HG02642 (cell line): ENCODE data around the gene FLII.
"Not testable (repeated sequence)": the region's sequence is repeated elsewhere in the genome, so short reads cannot be mapped to it uniquely, and the experiment has no call there.

Source experiments
- ATAC-seq: cut with Tn5 transposase; IDR thresholded peaks from one replicate; pipeline ENCODE4 v1.9.1; 2021; ENCODE audit warnings: mild to moderate bottlenecking; ENCODE audit not compliant: unreplicated experiment, poor library complexity

Gene FLII

DNA sequence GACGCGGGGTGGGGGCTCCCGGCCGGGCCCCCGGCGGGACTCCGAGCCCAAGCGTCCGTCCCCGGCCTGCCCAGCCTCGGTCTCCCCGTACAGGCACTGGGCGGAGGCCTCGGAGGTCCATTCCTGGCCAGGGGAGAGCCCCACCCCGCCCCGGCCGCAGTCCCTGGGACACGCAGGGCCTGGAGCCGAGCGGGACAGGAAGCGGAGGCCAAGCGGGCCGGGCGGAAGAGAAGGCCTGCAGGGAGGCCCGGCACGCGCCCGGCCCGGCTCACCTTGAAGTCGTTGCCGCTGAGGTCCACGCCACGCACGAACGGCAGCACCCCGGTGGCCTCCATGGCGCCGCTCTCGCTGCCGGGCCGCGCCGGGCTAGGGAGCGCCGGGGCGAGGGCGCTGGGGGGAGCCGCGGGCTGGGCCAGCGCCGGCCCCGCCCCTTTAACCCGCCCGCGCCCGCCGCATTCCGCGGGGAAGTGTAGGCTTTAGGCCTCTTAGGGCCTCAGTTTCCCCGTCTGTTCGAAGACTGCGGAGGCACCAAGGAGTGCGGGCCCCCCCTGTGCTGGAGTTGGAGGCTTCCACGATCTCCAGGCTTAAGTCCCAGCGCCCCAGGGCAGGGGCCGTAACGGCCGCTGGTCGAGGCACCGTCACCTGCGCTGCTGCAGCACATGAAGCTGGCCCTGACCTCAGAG is at the start of gene FLII:
Gene FLII (minus strand): TSS at position 383 of the 683 bp plus-strand sequence. CDS start 48 bp downstream, at position 335.
- ATAC-seq: peak; percentile 31

DNA sequence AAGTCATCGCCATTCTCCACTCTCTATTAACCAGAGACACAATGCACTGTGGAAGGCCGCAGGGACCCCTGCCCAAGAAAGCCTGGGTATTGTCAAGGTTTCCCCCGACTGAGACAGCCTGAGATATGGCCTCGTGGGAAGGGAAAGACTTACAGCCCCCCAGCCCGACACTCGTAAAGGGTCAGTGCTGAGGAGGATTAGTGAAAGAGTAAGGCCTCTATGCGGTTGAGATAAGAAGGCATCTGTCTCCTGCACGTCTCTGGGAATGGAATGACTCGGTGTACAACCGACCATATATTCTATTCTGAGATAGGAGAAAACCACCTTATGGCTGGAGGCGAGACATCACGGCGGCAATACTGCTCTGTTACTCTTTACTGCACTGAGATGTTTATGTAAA is 44.7 kb upstream of the FLII start:
- ATAC-seq: not testable (repeated sequence)

DNA sequence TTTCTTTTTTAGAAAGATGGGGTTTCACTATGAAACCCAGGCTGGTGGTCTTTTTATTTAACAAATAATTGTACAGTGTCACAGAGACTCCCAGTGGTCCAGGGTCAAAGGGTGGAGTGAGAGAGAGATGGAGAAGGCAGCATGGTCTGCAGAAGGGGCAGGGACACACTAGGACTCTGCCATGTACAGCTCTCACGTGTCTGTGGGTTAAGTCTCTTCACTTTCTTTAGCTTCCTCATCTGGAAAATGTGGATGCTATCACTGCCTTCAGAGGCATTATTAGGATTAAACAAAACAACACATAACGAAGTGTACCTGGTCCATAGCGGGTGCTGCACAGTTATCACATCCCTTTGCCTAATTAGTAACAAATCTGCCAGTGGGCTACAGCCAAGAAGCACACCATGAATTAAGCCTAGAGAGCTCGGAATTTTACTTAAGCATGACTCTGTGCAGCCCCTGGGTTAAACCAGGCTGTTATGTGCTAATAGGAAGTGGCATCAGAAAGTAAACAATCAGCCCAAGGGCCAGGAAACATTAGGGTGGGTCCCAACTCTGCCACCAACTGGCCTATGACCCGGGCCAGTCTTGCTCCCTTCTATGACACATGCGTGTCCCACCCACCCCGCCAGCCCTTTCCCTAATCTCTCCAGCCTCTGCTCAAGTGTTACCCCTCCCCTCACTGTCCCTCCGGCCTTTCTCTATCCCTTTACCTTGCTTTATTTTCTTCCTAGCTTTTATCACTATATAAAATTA is 42.4 kb upstream of the FLII start:
- no peak for ATAC-seq

DNA sequence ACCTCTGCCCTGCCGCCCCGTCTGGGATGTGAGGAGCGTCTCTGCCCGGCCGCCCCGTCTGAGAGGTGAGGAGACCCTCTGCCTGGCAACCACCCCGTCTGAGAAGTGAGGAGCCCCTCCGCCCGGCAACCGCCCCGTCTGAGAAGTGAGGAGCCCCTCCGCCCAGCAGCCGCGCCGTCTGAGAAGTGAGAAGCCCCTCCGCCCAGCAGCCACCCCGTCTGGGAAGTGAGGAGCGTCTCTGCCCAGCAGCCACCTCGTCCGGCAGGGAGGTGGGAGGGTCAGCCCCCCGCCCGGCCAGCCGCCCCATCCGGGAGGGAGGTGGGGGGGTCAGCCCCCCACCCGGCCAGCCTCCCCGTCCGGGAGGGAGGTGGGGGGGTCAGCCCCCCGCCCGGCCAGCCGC is 39.5 kb upstream of the FLII start:
- not testable (repeated sequence) for ATAC-seq

DNA sequence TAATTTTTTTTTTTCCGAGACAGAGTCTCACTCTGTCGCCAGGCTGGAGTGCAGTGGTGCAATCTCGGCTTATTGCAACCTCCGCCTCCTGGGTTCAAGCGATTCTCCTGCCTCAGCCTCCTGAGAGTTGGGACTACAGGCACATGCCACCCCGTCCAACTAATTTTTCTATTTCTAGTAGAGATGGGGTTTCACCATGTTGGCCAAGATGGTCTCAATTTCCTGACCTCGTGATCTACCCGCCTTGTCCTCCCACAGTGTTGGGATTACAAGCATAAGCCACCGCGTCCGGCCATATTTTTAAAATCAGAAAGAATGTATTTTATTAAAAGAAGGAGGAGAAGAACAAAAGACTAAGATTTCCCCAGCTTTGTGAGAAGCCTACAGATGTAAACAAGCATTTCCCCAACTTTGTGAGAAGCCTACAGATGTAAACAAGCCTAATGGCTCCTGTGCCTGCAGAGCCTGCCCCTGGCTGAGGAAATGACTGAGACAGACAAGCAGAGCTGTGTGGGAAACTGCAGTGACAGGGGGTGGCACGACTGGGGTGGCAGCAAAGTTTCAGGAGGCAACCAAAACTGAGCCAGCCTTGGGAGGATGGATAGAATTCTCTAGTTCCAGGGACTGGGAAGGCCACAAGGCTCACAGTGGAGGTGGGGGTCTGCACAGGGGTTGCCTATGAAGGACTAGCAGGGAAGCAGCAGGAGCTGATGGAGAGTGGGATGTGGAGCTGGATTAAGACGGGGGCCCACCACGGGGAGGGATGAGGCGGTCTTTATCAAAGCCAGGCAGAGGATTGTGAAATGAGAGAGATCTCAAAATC is 33.4 kb upstream of the FLII start:
- ATAC-seq: no peak

DNA sequence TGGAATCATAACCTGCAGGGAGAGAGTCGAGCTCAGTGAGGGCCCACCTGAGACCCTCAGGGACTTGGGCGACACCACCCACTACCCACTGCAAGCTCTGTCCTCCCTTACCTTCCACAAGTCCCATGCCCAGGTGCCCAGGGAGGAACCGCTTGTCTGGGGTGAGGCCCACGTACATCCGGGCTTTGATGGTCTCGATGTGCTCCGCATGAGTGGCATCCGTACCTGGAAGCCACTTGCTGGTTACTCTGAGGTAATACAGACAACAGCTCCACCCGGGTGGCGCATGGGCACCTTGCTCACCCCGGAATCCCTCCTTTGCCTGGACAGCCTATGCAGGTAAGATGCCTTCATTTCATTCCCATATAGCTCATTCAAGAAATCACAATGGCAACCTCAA is 26.8 kb upstream of the FLII start:
- no peak for ATAC-seq

DNA sequence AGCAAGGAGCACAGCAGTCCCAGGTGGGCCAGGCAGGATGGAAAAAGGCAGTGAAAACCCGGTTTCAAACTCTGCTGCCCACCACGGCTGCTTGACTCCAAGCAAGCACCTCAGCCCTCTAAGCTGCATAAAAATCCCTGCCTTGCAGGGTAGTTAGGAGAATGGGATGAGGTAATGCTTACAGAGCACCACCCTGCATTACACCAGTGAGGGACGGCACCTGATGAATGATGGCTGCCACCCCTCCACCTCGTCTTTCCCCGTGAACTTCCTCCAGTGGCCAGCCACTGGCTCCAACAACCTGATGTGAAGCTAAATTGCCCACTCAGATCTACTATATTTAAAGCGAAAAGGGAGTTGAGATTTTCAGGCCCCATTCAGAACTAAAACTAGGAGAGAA is 23.2 kb upstream of the FLII start:
- no peak for ATAC-seq

DNA sequence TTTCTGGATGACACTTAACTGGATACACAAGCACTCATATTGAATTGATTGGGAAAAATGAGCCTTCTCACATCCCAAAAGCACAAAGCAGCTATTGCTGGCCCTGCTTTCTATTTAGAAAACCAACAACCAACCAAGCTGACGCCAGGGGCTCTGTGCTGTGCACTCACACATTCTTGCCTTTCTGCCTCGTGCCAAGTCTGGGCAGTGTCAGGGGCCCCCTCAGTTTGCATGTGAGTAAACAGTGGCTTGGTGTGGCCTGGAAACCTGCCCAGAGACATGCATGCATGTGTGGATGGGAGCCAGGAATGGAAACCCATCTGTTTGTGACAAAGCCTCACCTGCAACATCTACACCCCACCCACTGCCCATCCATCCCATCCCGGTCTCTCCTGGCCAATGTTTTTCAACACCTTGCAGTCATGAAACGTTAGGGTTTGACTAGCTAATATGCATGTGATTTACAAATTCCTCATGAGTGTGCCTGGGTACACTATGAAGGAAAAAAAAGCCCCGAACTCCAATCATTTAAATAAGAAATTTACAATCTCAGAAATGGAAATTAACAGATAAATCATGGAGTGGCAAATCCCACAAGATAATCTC is 22.3 kb upstream of the FLII start:
- ATAC-seq: no peak

DNA sequence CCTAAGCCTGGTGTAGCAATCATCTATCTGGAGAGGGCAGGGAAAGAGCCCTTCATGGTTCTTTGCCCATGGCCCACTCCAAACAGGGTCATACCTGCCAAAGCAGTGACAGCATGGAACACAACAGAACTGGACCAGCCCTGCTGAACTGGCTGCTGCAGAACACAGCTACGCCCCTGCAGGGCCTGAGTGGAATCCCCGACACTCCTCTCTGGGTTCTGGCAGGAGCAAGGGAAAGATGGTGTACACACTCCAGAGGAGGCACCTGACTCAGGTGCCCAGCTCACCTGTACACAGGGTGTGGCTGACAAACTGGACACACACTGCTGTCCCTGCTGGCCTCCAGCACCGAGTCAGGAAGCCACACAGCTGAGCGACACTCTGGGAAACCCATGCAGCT is 21.7 kb upstream of the FLII start:
- no peak for ATAC-seq

DNA sequence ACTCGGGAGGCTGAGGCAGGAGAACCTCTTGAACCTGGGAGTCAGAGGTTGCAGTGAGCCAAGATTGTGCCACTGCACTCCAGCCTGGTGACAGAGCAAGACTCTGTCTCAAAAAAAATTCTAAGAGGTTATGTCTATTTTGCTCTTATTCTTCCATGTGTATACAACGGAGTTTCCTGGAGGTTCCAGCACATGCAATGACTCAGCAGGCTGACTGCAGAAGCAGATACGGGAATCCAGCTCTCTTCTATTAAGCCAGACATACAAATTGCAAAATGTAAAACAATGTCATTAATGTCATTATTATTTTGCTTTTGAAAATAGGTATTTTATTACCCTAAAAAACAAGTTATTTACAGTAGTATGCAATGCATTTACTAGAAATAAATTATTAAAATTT is 20.3 kb upstream of the FLII start:
- ATAC-seq: no peak

DNA sequence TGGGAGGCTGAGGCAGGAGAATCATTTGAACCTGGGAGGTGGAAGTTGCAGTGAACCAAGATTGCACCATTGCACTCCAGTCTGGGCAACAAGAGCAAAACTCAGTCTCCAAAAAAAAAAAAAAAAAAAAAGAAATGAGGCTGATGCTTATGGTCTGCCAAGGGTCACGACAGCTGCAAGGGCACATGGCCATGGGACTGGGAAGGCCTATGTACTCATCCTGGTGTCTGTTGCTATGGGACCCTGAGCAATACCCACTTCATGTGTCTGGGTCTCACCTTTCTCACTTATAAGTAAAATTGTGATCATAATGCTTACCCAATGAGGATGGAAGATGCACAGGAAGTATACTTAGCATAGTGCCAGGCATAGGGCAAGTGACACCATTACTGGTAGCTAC is 18.5 kb upstream of the FLII start:
- no peak for ATAC-seq

DNA sequence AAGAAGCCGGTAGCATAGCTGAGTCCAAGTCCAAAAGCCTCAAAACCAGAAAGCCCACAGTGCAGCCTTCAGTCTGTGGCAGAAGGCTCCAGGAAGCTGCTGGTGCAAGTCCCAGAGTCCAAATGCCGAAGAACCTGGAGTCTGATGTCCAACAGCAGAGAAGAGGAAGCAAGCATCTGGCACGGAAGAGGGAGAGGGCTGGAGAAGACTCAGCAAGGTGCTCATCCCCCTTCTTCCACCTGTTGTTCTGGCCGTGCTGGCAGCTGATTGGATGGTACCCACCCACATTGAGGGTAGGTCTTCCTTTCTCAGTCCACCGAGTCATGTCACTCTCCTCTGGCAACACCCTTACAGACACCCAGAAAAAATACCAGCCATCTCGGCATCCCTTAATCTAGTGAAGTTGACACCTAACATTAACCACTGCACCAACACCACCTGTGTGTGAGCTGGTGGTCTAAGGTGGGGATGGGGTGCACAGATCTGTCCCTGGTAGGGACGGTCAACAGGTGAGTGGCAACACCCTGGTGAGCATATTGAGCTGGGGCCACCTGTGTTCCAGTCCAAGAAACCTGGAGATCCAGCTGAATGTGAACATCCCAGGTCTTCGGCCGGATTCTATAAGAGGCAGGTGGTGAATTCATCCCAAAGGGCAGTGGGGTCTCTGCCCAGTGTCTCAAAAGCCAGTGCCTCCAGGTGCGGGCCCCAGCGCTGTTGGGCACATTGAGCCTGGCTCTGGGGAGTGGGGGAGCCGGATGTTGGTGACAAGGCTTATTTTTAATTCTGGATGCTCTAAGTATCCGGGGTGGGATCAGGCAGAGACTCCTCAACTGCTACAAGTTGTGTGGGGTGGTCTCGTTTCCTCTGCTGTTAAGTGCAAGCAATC is 11.8 kb upstream of the FLII start:
- no peak for ATAC-seq

DNA sequence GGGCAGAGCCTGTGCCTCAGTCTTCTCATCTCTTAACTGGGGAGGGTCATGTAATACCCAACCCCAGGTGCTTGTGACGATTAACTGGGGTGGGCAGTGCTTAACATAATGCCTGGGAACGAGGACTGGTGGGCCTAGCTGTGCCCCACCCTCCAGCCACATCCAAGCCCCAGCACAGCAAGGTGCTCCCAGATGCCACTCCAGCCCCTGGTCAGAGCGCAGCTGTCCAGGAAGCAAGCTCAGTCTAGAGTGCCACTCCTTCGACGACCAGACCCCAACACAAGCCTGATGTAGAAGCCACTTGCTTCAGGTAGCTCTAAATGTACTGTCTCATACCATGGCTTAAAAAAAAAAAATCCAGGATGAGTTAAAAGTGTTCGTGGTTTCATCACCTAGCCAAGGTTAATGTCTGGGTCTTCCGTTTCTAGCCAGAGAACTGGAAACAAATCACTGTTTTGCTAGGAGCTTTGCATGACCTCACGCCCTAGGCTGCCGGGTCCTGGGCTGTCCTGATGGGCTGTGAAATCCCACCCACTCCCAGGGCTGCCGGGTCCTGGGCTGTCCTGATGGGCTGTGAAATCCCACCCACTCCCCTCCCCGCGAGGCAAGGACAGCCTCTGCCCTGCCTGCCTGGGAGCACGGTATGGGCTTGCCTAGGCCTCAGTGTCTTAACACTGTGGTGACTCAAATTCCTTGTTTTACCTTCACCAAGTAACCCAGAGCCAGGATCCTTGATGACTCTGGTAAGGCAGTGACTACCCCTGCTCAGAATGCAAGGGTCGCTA is 9.6 kb upstream of the FLII start:
- no peak for ATAC-seq

DNA sequence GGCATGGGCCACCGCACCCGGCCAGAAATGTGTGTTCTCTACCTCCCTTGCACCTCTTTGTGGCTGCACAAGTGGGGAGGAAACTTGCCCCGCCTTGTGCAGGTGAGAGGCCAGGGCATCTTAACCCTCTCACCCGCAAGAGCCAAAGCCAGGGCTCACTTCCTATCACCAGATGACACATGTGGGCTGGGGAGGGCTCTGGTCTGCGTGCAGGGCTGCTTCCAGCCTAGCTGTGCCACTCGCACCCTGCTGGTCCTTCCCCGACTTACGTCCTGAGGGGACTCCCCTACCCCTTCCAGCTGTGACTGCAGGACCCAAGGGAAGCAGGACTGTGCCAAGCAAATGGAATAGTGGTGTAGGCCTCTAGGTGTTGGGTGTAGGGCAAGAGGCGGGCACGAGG is 8.8 kb upstream of the FLII start:
- no peak for ATAC-seq

DNA sequence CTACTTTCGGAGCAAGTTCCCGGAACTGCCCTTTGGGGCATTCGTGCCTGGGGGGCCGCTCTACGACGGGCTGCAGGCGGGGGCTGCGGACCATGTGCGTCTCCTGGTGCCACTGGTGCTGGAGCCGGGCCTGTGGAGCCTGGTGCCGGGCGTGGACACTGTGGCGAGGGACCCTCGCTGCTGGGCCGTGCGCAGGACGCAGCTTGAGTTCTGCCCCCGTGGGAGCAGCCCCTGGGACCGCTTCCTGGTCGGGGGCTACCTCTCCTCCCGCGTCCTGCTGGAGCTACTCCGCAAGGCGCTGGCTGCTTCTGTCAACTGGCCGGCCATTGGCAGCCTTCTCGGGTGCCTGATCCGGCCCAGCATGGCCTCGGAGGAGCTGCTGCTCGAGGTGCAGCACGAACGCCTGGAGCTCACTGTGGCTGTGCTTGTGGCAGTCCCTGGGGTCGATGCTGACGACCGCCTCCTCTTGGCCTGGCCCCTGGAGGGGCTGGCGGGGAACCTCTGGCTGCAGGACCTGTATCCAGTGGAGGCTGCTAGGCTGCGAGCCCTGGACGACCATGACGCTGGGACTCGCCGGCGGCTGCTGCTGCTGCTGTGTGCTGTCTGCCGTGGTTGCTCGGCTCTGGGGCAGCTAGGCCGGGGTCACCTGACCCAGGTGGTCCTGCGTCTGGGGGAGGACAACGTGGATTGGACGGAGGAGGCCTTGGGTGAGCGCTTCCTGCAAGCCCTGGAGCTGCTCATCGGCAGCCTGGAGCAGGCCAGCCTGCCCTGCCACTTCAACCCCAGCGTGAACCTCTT is 5.5 kb upstream of the FLII start:
- ATAC-seq: no peak

DNA sequence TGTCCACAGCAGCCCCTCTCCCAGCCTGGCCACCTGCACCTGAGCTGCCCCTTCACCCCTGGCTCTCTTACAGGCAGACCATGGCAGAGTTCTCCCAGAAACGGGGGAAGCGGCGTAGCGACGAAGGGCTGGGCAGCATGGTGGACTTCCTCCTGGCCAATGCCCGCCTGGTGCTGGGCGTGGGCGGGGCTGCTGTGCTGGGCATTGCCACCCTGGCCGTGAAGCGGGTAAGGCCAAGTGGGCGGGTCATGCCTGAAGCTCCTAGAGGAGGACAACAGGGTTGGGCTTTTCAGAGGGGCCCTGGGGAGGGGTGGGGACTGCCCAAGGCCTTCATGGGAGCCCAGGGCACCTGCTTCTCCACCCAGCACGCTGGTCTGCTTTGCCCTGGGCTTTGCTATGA is 4.1 kb upstream of the FLII start:
- no peak for ATAC-seq

DNA sequence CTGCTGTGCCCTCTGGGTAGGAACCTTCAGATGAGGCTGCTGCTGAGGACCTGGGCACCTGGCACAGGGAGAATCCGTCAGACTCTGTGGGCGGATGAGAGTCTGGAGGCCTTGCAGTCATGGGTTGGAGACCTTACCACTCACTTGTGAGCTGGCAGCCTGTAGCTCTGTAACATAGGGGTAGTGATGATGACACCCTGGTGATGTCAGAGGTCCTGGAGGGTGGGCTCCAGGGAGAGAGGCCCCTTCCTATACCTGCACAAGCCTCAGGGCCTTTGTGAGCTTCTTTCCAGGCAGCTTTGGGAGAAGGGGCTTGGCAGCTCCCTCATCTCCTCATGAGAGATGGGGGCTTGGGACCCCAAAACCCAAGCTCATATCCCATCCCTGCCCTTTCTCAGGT is 3.6 kb upstream of the FLII start:
- no peak for ATAC-seq

DNA sequence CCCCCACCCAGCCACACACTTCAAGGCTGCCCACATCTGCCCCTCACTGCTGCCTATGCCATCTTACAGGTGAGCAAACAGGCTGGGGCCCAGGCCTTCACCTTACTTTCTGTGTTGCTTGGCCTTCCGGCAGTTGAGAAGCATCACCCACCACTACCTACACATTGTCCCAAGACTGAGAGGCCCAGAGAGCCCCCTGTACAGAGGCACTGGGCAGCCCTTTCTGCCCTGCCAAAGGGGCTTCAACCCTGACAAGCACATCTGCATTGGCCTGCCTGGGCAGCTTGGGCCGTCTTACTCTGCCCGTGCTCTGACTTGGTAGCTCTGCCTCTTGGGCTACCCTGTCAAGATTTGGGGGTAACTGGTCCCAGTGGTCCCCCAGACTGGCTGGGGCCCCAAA is 3.1 kb upstream of the FLII start:
- no peak for ATAC-seq
